ENCODE data around the gene RHBDD1. TPM values are rescaled to one million over a fixed set of nuclear protein-coding genes. Genes with fewer than 3 reads are reported as not detected.

RHBDD1 gene
- total and polyA plus RNA-seq, 4 donors, result 4.8 to 66.4 (median 24.7) TPM

DNA sequence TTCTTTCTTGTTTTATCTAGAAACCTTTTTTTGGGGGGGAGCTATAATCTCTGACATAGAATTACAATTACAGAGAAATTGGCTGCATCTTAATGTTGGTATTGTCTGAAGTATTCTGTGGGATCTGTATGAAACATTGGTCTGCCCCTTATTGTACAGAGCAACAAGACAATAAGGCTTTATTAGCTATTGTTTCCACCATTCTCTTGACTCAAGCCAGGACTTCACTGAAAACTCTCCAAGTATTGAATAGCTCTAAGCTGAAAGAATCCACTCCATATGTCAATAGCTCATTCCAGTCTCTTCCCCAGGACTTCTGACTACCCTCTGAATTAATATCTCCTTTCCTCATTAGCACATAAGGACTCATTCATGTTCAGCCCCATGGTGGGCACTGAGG is 77.8 kb downstream of the RHBDD1 start:
- Histone ChIP-seq H3K9me3 (ENCODE audit: control insufficient read depth in 4 of 4, insufficient read depth in 3 of 4, low read length in 3 of 4) (no peaks in the 10 kb centered on the region), H3K4me3 (no peak overlapping the region), H3K9ac (ENCODE audit: insufficient read depth in 1 of 2, low read length in 2 of 2) (no peak overlapping the region), H3K4me1 (ENCODE audit: control insufficient read depth in 5 of 5, insufficient read depth in 5 of 5, low read length in 5 of 5) (peaks cover 0 to 1% (median 0%) of the 10 kb centered on the region in 5 donors), H3K27ac (ENCODE audit: low read depth in 1 of 2, low read length in 1 of 2) (no peak overlapping the region), H3K36me3 (ENCODE audit: control insufficient read depth in 4 of 4, insufficient read depth in 4 of 4, low read length in 4 of 4) (peaks cover 0 to 8% (median 5%) of the 10 kb centered on the region in 4 donors), H3K27me3 (ENCODE audit: control insufficient read depth in 3 of 3, insufficient read depth in 3 of 3, low read length in 2 of 3) (no peaks in the 10 kb centered on the region)
- DNase-seq, result no peak
- ATAC-seq (ENCODE audit: insufficient read depth, low FRiP score), result no peak
- TF ChIP-seq, protein P1, sequence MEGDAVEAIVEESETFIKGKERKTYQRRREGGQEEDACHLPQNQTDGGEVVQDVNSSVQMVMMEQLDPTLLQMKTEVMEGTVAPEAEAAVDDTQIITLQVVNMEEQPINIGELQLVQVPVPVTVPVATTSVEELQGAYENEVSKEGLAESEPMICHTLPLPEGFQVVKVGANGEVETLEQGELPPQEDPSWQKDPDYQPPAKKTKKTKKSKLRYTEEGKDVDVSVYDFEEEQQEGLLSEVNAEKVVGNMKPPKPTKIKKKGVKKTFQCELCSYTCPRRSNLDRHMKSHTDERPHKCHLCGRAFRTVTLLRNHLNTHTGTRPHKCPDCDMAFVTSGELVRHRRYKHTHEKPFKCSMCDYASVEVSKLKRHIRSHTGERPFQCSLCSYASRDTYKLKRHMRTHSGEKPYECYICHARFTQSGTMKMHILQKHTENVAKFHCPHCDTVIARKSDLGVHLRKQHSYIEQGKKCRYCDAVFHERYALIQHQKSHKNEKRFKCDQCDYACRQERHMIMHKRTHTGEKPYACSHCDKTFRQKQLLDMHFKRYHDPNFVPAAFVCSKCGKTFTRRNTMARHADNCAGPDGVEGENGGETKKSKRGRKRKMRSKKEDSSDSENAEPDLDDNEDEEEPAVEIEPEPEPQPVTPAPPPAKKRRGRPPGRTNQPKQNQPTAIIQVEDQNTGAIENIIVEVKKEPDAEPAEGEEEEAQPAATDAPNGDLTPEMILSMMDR (IDR thresholded peaks at IDR 0.05; ENCODE audit: control extremely low read depth, extremely low read depth), result no peak

DNA sequence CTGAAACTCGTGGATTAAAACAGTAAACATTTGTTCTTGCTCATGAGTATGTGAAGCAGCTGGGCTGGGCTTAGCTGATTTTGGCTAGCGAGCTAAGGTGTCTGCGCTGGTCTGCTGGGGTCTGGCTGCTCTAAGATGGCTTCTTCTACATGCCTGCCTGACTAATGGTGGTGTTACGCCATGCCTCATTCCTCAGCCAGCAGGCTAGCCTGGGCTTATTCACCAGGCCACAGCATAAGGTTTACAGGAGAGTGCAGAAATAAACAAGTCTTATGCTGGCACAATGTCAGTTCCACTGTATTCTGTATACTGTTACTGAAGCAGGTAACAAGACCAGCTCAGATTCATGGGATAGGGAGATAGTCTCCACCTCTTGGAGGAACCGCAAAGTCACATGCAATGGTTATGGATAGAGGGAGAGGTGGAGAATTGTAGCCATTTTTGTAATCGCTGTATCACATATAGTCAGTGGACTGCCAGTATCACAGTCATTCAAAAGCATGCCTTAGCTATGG is 80.0 kb downstream of the RHBDD1 start:
- DNase-seq, result no peak
- Histone ChIP-seq H3K4me3 (no peak overlapping the region), H3K27ac (ENCODE audit: low read depth in 1 of 2, low read length in 1 of 2) (no peak overlapping the region), H3K36me3 (ENCODE audit: control insufficient read depth in 4 of 4, insufficient read depth in 4 of 4, low read length in 4 of 4) (peaks cover 0 to 5% (median 2%) of the 10 kb centered on the region in 4 donors), H3K4me1 (ENCODE audit: control insufficient read depth in 5 of 5, insufficient read depth in 5 of 5, low read length in 5 of 5) (peaks cover 0 to 1% (median 0%) of the 10 kb centered on the region in 5 donors), H3K27me3 (ENCODE audit: control insufficient read depth in 3 of 3, insufficient read depth in 3 of 3, low read length in 2 of 3) (no peaks in the 10 kb centered on the region), H3K9ac (ENCODE audit: insufficient read depth in 1 of 2, low read length in 2 of 2) (no peak overlapping the region), H3K9me3 (ENCODE audit: control insufficient read depth in 4 of 4, insufficient read depth in 3 of 4, low read length in 3 of 4) (peaks cover 0 to 2% (median 0%) of the 10 kb centered on the region in 4 donors)
- ATAC-seq (ENCODE audit: insufficient read depth, low FRiP score), result no peak
- 77 to 78% methylated on average over 6 of the region's 6 CpGs for WGBS, 2 donors
- TF ChIP-seq, protein P1 (IDR thresholded peaks at IDR 0.05; ENCODE audit: control extremely low read depth, extremely low read depth), result no peak

DNA sequence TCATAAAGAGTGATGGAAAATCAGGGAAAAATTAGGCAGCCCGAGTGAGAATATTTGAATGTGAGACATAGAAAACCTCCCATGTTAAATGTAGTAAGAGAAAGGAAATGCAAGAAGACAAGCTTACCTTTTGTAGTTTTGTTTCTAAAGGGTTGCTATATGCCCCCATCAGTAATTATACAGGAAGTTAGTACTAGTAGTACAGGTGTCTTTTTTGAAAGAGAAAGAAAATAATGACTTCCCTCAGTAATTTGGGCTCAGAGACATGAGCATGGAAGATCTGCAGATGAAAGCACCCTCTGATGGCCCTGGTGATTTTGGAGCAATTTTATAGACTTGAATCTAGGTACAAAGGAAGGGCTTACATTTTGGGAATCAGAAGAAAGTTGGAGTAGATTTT is 80.8 kb downstream of the RHBDD1 start:
- Histone ChIP-seq H3K9ac (ENCODE audit: insufficient read depth in 1 of 2, low read length in 2 of 2) (no peak overlapping the region), H3K9me3 (ENCODE audit: control insufficient read depth in 4 of 4, insufficient read depth in 3 of 4, low read length in 3 of 4) (peaks cover 0 to 2% (median 0%) of the 10 kb centered on the region in 4 donors), H3K4me3 (no peak overlapping the region), H3K27ac (ENCODE audit: low read depth in 1 of 2, low read length in 1 of 2) (no peak overlapping the region), H3K36me3 (ENCODE audit: control insufficient read depth in 4 of 4, insufficient read depth in 4 of 4, low read length in 4 of 4) (peaks cover 0 to 5% (median 2%) of the 10 kb centered on the region in 4 donors), H3K27me3 (ENCODE audit: control insufficient read depth in 3 of 3, insufficient read depth in 3 of 3, low read length in 2 of 3) (no peaks in the 10 kb centered on the region), H3K4me1 (ENCODE audit: control insufficient read depth in 5 of 5, insufficient read depth in 5 of 5, low read length in 5 of 5) (peaks cover 0 to 1% (median 0%) of the 10 kb centered on the region in 5 donors)
- 88 to 92% methylated on average over 1 of the region's 1 CpG for WGBS, 2 donors
- DNase-seq, result no peak
- TF ChIP-seq, protein P1 (IDR thresholded peaks at IDR 0.05; ENCODE audit: control extremely low read depth, extremely low read depth), result no peak
- ATAC-seq (ENCODE audit: insufficient read depth, low FRiP score), result no peak

DNA sequence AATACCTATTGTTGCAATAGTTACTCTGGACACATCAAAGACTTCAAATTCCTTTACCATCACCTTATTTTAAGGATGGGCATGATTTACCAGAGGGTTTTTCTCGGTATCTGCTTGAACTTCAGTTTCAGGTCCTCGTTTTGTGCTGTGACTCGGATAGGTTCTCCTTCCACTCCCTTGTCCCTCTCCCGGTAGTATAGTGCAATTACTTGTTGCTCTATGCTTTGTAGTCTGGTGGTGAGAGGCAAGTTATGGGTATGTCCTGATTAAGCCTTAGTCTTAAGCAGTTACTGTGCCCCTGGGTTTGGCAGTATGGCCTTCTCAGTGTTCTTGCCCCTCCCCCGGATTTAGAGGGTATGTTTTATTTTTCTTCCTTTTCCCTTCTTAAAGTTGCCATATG is 96.6 kb downstream of the RHBDD1 start:
- Histone ChIP-seq H3K9me3 (ENCODE audit: control insufficient read depth in 4 of 4, insufficient read depth in 3 of 4, low read length in 3 of 4) (peaks cover 0 to 1% (median 0%) of the 10 kb centered on the region in 4 donors), H3K36me3 (ENCODE audit: control insufficient read depth in 4 of 4, insufficient read depth in 4 of 4, low read length in 4 of 4) (peaks cover 0 to 4% (median 0%) of the 10 kb centered on the region in 4 donors), H3K27ac (ENCODE audit: low read depth in 1 of 2, low read length in 1 of 2) (no peak overlapping the region), H3K4me3 (no peak overlapping the region), H3K27me3 (ENCODE audit: control insufficient read depth in 3 of 3, insufficient read depth in 3 of 3, low read length in 2 of 3) (no peaks in the 10 kb centered on the region), H3K4me1 (ENCODE audit: control insufficient read depth in 5 of 5, insufficient read depth in 5 of 5, low read length in 5 of 5) (peaks cover 0 to 5% (median 0%) of the 10 kb centered on the region in 5 donors), H3K9ac (ENCODE audit: insufficient read depth in 1 of 2, low read length in 2 of 2) (no peak overlapping the region)
- no peak for ATAC-seq (ENCODE audit: insufficient read depth, low FRiP score)
- TF ChIP-seq, protein P1 (IDR thresholded peaks at IDR 0.05; ENCODE audit: control extremely low read depth, extremely low read depth), result no peak
- DNase-seq, result no peak
- 94 to 96% methylated on average over 5 of the region's 5 CpGs for WGBS, 2 donors

Measured in lung (tissue), 12 donors.